Right atrium auricular region (tissue), 2 donors: ENCODE measurements around the gene UNKL. TPM values are rescaled to one million over a fixed set of nuclear protein-coding genes. Genes with fewer than 3 reads are reported as not detected.

Experiments
- DNase-seq: peaks from one replicate; pipeline ENCODE4 v3.0.0-alpha.2; 2019; ENCODE audit warnings: low spot score
- H3K27ac ChIP-seq, 2 donors: fragments of 200-600 bp; sonication (generic); 1 replicate in 1 of 2; 2 replicates in 1 of 2; pipeline ENCODE4 v1.5.1; 2016 to 2019
- H3K27me3 ChIP-seq, 2 donors: fragments of 200-600 bp; sonication (generic); one replicate each; pipeline versions ENCODE4 v1.5.1 to v1.6.0; 2017 to 2019
- H3K36me3 ChIP-seq: fragments of 200-600 bp; sonication (generic); one replicate; pipeline ENCODE4 v1.5.1; 2016
- H3K4me1 ChIP-seq, 2 donors: fragments of 200-600 bp; sonication (generic); one replicate each; pipeline versions ENCODE4 v1.5.1 to v1.6.0; 2017 to 2019
- H3K4me3 ChIP-seq, 2 donors: fragments of 200-600 bp; sonication (generic); 1 replicate in 1 of 2; 2 replicates in 1 of 2; pipeline ENCODE4 v1.5.1; 2017 to 2019; ENCODE audit warnings: mild to moderate bottlenecking in 1 of 2, moderate library complexity in 1 of 2
- H3K9me3 ChIP-seq, 2 donors: fragments of 200-600 bp; sonication (generic); one replicate each; pipeline ENCODE4 v1.5.1; 2019
- total RNA-seq, 2 donors: library from RNA; depleted of rRNA; stranded (reverse); fragments of >200 nt; gene quantifications; one replicate each; pipeline ENCODE4 v1.1.0, GENCODE V29; 2016
- TF ChIP-seq, protein P1 (sequence below), 2 donors: fragments of 200-600 bp; sonication (generic); IDR thresholded peaks; one replicate each; pipeline ENCODE4 v1.5.1; 2019; ENCODE audit warnings: antibody characterized with exemption in 2 of 2

The UNKL gene
- total RNA-seq, 2 donors from 2014 or later, result 11.0 to 17.6 TPM

- H3K4me1 ChIP-seq, result peaks cover 0 to 18% of the 10 kb centered on the region in 2 donors
- no peaks in the 10 kb centered on the region for H3K9me3 ChIP-seq
- no peaks in the 10 kb centered on the region for H3K36me3 ChIP-seq
- H3K4me3 ChIP-seq, result peak overlapping the region; percentile 75 to 91
- no peak for DNase-seq
- H3K27me3 ChIP-seq, result no peaks in the 10 kb centered on the region
- peak overlapping the region; percentile 92 to 94 for H3K27ac ChIP-seq
- TF ChIP-seq, protein P1, sequence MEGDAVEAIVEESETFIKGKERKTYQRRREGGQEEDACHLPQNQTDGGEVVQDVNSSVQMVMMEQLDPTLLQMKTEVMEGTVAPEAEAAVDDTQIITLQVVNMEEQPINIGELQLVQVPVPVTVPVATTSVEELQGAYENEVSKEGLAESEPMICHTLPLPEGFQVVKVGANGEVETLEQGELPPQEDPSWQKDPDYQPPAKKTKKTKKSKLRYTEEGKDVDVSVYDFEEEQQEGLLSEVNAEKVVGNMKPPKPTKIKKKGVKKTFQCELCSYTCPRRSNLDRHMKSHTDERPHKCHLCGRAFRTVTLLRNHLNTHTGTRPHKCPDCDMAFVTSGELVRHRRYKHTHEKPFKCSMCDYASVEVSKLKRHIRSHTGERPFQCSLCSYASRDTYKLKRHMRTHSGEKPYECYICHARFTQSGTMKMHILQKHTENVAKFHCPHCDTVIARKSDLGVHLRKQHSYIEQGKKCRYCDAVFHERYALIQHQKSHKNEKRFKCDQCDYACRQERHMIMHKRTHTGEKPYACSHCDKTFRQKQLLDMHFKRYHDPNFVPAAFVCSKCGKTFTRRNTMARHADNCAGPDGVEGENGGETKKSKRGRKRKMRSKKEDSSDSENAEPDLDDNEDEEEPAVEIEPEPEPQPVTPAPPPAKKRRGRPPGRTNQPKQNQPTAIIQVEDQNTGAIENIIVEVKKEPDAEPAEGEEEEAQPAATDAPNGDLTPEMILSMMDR (IDR thresholded peaks at IDR 0.05), result no peak
Measured at GRCh38 chr16:1420111-1420539, 5.6 kb upstream of the UNKL start.

DNA sequence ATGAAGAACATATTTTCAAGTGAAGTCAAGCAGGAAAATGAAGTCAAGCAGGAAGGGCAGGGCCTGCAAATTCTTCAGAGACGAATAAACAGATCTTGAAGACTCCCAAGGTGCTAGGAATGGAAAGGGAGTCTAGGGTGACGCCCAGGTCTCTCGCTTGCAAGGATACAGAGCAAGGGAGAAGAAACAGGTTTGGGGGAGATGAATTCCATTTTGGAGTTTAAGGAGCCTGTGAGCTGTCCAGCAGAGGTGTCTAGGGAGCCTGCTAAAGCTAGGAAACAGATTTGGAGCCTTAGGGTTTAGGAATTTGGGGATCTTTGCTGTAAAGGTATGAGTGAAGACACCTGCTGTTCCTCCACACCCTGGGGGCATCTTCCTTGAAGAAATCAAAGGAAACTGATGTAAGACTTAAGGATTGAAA is 2.0 kb upstream of the UNKL start:
- Histone ChIP-seq H3K27me3 (no peaks in the 10 kb centered on the region), H3K9me3 (no peaks in the 10 kb centered on the region), H3K27ac (no peak overlapping the region), H3K4me1 (peaks cover 0 to 30% of the 10 kb centered on the region in 2 donors), H3K4me3 (no peak overlapping the region), H3K36me3 (no peaks in the 10 kb centered on the region)
- DNase-seq, result no peak
- TF ChIP-seq, protein P1 (IDR thresholded peaks at IDR 0.05), result no peak

DNA sequence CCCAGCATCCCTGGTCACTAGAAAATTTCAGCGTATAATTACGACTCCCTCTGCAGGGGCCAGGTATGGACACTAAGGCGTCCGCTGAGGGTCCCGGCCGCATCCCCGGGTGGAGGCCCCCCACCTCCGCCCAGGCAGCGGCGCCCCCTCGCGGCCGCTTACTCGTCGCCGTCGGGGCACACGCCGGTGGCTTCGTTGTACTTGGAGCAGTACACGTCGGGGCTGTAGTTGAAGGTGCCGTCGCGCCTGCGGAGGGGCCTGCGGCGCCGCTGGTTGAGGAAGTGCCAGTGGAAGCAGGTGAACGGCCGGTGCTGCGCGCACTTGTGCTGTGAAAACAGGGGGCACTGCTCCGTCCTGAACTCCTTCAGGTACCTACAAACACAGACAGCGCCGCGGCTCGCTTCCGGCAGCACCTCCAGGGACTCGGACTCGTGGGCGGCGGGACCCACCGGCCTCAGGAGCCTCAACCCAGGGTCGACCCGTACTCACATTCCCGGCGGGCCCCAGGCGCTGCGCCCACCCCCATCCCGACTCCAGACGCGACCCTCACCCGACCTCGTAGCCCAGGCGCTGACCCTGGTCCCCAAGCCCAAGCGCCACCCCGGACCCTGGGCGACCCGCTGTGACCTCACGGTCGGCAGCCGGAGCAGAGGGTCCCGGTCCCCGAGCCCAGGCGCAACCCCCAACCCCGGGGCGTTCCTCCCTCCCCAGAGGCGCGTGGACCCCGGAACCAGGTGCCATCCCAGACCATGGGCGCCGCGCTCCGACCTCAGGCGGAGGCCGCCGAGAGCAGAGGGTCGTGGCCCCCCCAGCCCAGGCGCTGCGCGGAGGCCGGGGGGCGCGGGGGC is 596 bp downstream of the UNKL start:
- no peak for DNase-seq
- peaks cover 0 to 19% of the 10 kb centered on the region in 2 donors for H3K4me1 ChIP-seq
- H3K27ac ChIP-seq, result peak overlapping the region; percentile 79 to 84
- peak overlapping the region; percentile 93 to 95 for H3K4me3 ChIP-seq
- TF ChIP-seq, protein P1 (IDR thresholded peaks at IDR 0.05), result peak; percentile 47 to 75
- no peaks in the 10 kb centered on the region for H3K27me3 ChIP-seq
- no peaks in the 10 kb centered on the region for H3K9me3 ChIP-seq
- peaks cover 8% of the 10 kb centered on the region for H3K36me3 ChIP-seq

- Histone ChIP-seq H3K9me3 (no peaks in the 10 kb centered on the region), H3K4me1 (peaks cover 0 to 23% of the 10 kb centered on the region in 2 donors), H3K36me3 (peaks cover 8% of the 10 kb centered on the region), H3K27me3 (no peaks in the 10 kb centered on the region), H3K4me3 (no peak overlapping the region), H3K27ac (no peak overlapping the region)
- TF ChIP-seq, protein P1 (IDR thresholded peaks at IDR 0.05), result no peak
- no peak for DNase-seq
Measured at GRCh38 chr16:1412847-1413246, 1.7 kb downstream of the UNKL start.

DNA sequence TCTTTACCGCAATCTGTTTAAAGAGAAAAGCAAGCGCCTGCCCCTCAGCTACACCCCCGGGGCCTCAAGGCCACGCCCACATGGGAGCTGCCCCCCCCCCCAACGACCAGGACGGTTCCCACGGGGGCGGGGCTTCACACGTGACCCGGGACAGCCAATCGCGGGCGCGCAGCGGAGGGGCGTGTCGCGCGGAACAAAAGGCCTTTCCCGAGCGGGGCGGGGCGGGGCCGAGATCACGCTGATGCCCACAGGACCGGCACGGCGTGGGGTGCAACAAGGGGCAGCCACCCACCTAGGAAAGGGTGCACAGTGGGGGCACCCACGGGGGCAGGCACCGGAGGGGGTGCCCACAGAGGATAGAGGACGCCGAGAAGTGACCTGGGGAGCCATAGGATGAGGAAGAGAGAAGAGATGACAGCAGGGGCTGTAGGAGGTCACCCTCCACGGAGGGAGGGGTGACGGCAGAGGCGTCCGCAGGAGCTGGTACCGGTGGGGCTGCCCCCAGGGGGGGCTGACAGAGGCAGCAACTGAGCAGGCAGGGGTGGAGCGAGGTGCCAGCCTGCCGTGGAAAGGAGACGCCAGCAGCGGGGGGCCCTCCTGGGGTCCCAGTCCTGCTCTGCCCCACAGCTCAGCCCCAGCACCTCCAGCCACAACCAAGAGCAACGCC is 6.2 kb downstream of the UNKL start:
- TF ChIP-seq, protein P1 (IDR thresholded peaks at IDR 0.05), result no peak
- H3K4me3 ChIP-seq, result peak overlapping the region; percentile 21 to 58
- peak; percentile 95 for DNase-seq
- H3K9me3 ChIP-seq, result no peaks in the 10 kb centered on the region
- peaks cover 8% of the 10 kb centered on the region for H3K36me3 ChIP-seq
- peaks cover 0 to 15% of the 10 kb centered on the region in 2 donors for H3K4me1 ChIP-seq
- peak overlapping the region in 1 of 2 donors; percentile 64 for H3K27ac ChIP-seq
- H3K27me3 ChIP-seq, result no peaks in the 10 kb centered on the region
